ENCODE data around the gene KCTD16.

KCTD16 gene

DNA sequence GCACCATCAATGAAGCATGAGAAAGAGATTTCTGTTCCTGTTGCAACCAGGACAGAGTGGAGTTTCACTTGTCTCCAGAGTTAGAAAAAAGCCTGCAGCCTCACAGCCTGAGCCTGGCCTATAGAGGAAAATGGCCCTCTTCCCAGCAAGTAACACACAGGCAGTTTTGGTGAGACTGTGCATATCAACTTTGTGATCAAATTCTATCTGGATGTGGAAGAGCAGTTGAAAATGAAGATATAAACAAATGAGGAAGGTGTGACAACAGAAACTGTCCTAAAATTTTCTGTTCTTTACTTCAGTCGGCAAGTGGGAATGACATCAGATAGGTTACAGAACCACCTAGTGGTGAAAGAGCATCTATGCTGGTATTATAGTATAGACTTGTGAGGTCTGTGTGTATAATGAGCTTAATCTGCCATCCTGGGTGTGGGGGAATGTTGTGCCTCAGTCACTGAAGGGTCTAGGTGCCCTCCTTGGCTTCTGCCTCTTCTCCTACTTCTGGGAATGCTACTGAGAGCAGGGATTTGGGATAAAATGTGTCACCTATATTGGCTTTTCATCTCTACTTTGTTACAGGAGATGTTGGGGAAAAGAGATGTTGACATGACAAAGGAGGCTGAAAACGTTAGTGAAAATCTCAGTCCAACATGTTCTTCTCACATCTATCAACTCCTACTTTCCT, 28.4 kb upstream of the KCTD16 start:
- no peak overlapping the region for H3K4me3 Mint-ChIP-seq
- no peaks in the 10 kb centered on the region for H3K9me3 Mint-ChIP-seq
- no peak for DNase-seq
- H3K27ac Mint-ChIP-seq: no peak overlapping the region
- peaks cover 11% of the 10 kb centered on the region for H3K27me3 Mint-ChIP-seq
- peaks cover 3% of the 10 kb centered on the region for H3K4me1 Mint-ChIP-seq (ENCODE audit: low read depth)
- no peaks in the 10 kb centered on the region for H3K36me3 Mint-ChIP-seq (ENCODE audit: low read depth)

DNA sequence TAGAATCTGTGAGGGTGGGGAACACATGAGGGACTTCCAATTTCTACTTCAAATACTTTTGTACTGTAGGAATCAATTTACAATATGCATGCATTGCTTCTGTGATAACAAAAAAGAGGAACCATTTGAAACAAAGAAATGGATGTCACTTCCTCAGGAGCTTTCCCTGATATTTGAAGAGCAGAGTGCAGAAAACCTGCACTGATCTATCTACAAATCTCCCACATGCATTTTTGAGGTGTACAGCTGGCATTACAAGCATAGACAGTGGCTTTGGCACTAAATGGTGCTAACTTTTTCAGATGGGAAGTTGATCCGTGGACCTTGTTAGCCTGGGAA, 27.9 kb upstream of the KCTD16 start:
- H3K27me3 Mint-ChIP-seq: peaks cover 11% of the 10 kb centered on the region
- peaks cover 3% of the 10 kb centered on the region for H3K4me1 Mint-ChIP-seq (ENCODE audit: low read depth)
- no peak for DNase-seq
- H3K9me3 Mint-ChIP-seq: no peaks in the 10 kb centered on the region
- H3K4me3 Mint-ChIP-seq: no peak overlapping the region
- H3K27ac Mint-ChIP-seq: no peak overlapping the region
- no peaks in the 10 kb centered on the region for H3K36me3 Mint-ChIP-seq (ENCODE audit: low read depth)

DNA sequence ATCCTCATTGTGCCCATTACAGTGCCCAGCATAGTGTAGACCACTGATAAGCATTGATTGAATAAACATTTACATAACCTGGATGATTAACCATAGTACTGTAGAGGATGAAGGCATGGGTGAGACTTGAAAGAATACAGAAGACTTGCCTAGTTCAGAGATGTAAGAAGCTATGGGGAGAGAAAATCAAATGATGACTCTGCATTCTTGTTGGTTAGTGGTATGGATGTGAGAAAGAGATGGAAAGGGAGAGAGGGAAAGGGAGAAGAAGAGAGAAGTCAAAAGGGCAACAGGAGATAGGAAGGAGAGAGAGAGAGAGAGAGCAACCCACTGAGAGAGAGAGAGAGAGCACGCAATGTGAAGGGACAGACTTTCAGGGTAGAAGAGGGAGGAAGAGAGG, 27.0 kb upstream of the KCTD16 start:
- H3K36me3 Mint-ChIP-seq (ENCODE audit: low read depth): no peaks in the 10 kb centered on the region
- H3K4me3 Mint-ChIP-seq: no peak overlapping the region
- peaks cover 8% of the 10 kb centered on the region for H3K27me3 Mint-ChIP-seq
- no peak for DNase-seq
- peaks cover 3% of the 10 kb centered on the region for H3K4me1 Mint-ChIP-seq (ENCODE audit: low read depth)
- H3K9me3 Mint-ChIP-seq: no peaks in the 10 kb centered on the region
- H3K27ac Mint-ChIP-seq: no peak overlapping the region

DNA sequence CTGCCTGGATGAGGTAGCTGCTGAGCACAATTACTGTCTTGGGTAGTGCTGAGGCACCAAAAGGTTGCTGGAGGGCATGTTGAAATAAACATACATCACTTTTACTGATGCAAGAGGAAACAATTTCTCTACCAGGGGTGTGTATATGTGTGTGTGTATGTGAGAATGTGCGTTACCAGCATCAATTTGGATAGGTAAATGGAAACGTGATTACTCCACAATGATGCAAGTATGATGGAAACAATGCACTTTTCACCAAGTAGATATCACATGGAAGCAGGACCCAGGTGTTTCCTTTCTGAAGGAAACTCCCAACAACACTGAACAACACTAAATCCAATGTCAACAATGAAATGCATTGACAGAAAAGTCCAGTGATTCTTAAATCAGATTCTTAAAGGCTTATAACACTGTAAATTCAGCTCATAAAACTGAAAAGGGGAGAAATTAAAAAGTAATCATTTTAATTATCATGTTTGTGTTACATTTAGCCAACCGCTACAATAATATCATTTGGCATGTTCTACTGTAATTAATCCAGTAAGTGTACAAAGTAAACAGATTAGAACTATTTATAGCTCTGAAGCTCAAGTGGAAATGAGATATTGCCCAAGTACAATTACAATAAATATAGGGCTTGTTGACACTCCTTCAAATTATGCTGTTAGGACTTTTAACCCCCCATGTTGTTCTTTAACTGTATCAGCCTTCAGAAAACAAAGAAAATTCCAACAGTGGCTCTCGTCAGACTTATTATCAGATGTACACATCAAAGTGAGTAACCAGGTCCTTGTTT, 25.5 kb upstream of the KCTD16 start:
- H3K27ac Mint-ChIP-seq: no peak overlapping the region
- H3K4me3 Mint-ChIP-seq: no peak overlapping the region
- H3K27me3 Mint-ChIP-seq: peaks cover 8% of the 10 kb centered on the region
- peaks cover 3% of the 10 kb centered on the region for H3K4me1 Mint-ChIP-seq (ENCODE audit: low read depth)
- DNase-seq: no peak
- no peaks in the 10 kb centered on the region for H3K36me3 Mint-ChIP-seq (ENCODE audit: low read depth)
- H3K9me3 Mint-ChIP-seq: no peaks in the 10 kb centered on the region

DNA sequence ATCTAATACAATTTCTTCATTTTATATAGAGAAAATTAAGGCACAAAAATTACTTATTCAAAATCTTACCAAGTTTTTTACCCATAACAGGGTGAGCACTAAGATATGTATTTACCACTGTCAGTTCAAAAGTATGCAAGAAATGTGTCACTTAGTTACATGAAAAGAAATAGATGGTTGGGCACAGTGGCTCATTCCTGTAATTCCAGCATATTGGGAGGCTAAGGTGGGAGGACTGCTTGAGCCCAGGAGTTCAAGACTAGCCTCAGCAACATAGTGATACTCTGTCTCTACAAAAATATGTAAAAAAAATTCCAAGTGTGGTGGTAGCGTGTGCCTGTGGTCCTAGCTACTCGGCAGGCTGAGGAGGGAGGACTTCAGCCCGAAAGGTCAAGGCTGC, 19.6 kb upstream of the KCTD16 start:
- Mint-ChIP-seq H3K4me1 (ENCODE audit: low read depth) (no peaks in the 10 kb centered on the region), H3K36me3 (ENCODE audit: low read depth) (no peaks in the 10 kb centered on the region), H3K27ac (no peak overlapping the region), H3K4me3 (no peak overlapping the region), H3K9me3 (no peaks in the 10 kb centered on the region), H3K27me3 (no peaks in the 10 kb centered on the region)
- no peak for DNase-seq

DNA sequence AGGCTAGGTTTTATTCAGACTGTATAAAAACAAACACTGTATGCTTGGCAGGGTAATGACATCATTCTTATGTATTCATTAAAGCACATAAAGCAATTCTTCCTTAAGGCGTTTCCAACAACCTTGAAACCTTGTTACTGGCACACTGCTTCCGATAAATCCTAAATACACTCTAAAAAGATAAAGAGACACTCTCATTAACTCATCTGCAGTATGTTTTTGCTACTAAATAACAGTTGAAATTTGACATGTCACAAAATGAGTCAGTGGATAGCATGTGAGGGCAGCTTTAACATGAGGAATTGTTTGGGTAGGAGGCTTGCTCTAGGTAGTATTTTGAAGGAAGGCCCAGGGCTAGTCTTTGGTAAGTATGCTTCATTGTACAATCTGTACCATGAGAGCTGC, 13.9 kb upstream of the KCTD16 start:
- Mint-ChIP-seq H3K36me3 (ENCODE audit: low read depth) (peaks cover 38% of the 10 kb centered on the region), H3K4me3 (no peak overlapping the region), H3K27me3 (no peaks in the 10 kb centered on the region), H3K9me3 (no peaks in the 10 kb centered on the region), H3K4me1 (ENCODE audit: low read depth) (peaks cover 6% of the 10 kb centered on the region), H3K27ac (peak overlapping the region; percentile 57)
- no peak for DNase-seq

DNA sequence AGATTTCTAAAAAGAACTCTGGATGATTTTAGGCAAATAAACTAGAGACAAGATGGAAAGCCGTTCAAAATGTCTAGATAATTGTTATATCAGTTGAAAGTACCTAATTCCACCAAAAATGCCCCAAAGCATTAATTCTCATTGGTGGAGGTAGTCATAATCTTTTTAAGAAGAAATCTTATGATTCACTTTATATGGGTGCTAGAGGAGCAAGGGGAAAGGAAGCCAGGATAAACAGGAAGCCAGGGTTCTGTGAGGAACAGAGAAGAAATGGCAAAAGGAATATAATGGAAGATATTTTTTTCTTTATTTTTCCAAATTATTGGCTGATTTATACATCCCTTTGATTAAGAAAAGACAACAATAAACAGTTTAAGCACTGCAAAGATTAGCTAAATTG, 8.0 kb upstream of the KCTD16 start:
- DNase-seq: no peak
- H3K27ac Mint-ChIP-seq: peak overlapping the region; percentile 55
- peaks cover 89% of the 10 kb centered on the region for H3K36me3 Mint-ChIP-seq (ENCODE audit: low read depth)
- no peaks in the 10 kb centered on the region for H3K27me3 Mint-ChIP-seq
- H3K4me1 Mint-ChIP-seq (ENCODE audit: low read depth): peaks cover 20% of the 10 kb centered on the region
- no peak overlapping the region for H3K4me3 Mint-ChIP-seq
- H3K9me3 Mint-ChIP-seq: no peaks in the 10 kb centered on the region

DNA sequence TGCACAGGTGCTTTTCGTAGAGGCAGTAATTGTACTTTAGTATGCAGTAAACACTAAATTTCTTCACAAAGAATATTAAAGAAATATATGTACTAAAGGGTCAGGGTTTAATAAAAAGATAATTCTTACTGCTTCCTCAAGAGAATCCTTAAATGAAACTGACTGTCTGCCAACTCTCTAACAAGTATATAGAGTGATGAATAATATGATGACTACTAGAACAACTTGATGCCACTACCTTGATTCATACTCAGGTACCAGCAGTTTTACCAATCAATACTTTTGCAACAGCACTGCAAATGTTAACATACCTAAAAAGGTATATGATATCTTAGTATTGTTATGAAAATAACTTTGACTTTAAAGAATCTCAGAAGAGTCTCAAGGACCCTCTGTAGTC, 4.0 kb upstream of the KCTD16 start:
- Mint-ChIP-seq H3K36me3 (ENCODE audit: low read depth) (peaks cover 81% of the 10 kb centered on the region), H3K9me3 (peaks cover 2% of the 10 kb centered on the region), H3K4me1 (ENCODE audit: low read depth) (peaks cover 47% of the 10 kb centered on the region), H3K4me3 (no peak overlapping the region), H3K27me3 (no peaks in the 10 kb centered on the region), H3K27ac (no peak overlapping the region)
- no peak for DNase-seq

DNA sequence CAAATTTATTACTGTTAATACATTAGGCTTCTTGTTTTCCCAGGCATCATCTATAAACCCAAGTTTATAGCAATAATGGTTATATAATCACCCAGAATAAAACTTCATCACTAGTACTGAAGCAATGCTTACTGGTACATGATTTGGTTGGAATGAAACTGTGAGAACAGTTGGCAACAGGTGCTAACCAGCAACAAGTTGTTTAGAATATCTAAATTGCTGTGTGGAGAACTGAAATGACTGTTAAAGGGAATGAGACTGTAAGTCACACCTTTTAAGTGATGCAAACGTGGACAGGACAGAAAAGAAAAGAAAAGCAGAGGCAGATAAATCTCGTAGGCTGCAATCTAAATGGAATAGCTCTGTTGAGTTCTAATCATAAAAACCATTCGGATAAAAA, 2.7 kb upstream of the KCTD16 start:
- Mint-ChIP-seq H3K27ac (no peak overlapping the region), H3K27me3 (no peaks in the 10 kb centered on the region), H3K4me1 (ENCODE audit: low read depth) (peaks cover 43% of the 10 kb centered on the region), H3K4me3 (peak overlapping the region; percentile 92), H3K9me3 (peaks cover 2% of the 10 kb centered on the region), H3K36me3 (ENCODE audit: low read depth) (peaks cover 68% of the 10 kb centered on the region)
- DNase-seq: no peak

DNA sequence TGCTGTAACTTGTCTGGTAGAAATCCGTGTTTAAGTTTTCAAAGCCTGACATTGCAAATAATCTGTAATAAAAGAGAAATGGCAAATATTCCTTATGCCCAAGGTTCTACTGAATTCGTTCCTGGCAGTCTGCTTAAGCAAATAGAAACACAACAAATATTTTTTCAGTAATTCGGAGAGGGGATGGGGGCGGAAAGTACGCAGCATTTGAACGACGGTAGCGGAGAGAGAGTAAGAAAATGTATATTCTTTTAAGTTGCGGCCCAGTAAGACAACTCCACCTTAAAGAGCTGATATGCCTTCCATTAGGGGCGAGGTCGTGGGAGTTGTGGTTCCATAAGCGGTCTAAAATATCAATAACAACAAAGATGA, 783 bp upstream of the KCTD16 start:
- peaks cover 51% of the 10 kb centered on the region for H3K36me3 Mint-ChIP-seq (ENCODE audit: low read depth)
- H3K27me3 Mint-ChIP-seq: no peaks in the 10 kb centered on the region
- H3K4me3 Mint-ChIP-seq: peak overlapping the region; percentile 92
- DNase-seq: no peak
- H3K4me1 Mint-ChIP-seq (ENCODE audit: low read depth): peaks cover 43% of the 10 kb centered on the region
- H3K9me3 Mint-ChIP-seq: peaks cover 2% of the 10 kb centered on the region
- peak overlapping the region; percentile 96 for H3K27ac Mint-ChIP-seq

DNA sequence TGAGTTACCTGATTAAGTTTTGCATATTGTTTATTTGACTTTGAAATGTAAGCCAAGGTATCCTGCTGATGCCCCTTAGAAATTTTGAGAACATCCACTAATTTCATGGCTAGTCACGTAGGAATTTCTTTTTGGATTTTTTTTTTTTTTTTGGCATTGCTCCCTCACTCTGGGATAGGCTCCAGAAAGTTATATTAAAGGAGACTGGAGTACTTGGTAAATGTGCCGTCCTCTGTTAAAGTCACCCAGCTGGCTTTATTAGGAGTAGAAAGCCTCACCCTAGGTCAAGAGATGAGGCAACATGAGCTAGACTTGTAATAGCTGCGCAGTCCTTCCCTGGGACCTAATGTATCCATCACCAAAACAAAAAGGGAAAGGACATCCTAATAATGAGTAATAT, 3.1 kb downstream of the KCTD16 start:
- H3K4me1 Mint-ChIP-seq (ENCODE audit: low read depth): peaks cover 28% of the 10 kb centered on the region
- no peak overlapping the region for H3K27ac Mint-ChIP-seq
- H3K9me3 Mint-ChIP-seq: peaks cover 2% of the 10 kb centered on the region

DNA sequence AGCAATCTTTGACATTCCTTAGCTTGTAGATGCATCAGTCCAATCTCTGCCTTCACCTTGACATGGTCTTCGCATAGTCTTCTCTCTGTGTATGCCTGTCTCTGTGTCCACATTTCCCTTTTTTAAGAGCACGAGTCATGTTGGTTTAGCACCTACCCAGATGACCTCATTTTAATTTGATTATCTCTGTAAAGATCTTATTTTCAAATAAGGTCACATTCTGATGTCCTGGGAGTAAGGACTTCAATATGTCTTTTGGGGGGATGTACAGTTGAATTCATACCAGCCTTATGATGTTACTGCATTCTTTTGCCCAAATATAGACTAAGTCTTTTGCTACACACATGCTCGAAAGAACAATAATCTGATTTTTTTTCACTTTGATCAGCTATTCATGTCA, 6.9 kb downstream of the KCTD16 start:
- no peaks in the 10 kb centered on the region for H3K36me3 Mint-ChIP-seq (ENCODE audit: low read depth)
- no peak for DNase-seq

More for the DNA sequence above, 3.1 kb downstream of the KCTD16 start:
- no peaks in the 10 kb centered on the region for H3K27me3 Mint-ChIP-seq
- H3K4me3 Mint-ChIP-seq: no peak overlapping the region
- DNase-seq: no peak
- peaks cover 16% of the 10 kb centered on the region for H3K36me3 Mint-ChIP-seq (ENCODE audit: low read depth)

DNA sequence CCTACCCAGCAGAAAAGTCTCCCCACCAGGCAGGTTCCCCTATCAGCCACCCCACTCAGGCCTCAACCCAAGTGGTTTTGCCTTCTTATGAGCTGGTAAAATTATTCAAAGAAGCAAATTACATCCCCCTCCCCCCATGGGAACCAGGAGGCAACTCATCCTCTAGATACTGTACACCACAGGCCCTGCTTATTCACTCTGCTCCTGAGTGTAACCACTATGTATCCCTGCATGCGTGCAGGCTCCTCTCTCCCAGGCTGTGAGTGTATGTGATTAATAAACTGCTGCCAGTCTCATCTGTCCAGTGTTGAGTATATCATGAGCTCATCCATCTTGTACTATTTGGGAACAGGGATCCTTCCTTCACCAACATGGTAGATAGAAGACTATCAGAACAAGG, 8.6 kb downstream of the KCTD16 start:
- H3K4me1 Mint-ChIP-seq (ENCODE audit: low read depth): peaks cover 15% of the 10 kb centered on the region
- H3K27me3 Mint-ChIP-seq: no peaks in the 10 kb centered on the region
- H3K27ac Mint-ChIP-seq: no peak overlapping the region
- H3K9me3 Mint-ChIP-seq: no peaks in the 10 kb centered on the region
- H3K36me3 Mint-ChIP-seq (ENCODE audit: low read depth): no peaks in the 10 kb centered on the region
- no peak for DNase-seq
- no peak overlapping the region for H3K4me3 Mint-ChIP-seq

More for the DNA sequence above, 6.9 kb downstream of the KCTD16 start:
- H3K4me3 Mint-ChIP-seq: no peak overlapping the region
- H3K27ac Mint-ChIP-seq: no peak overlapping the region
- no peaks in the 10 kb centered on the region for H3K9me3 Mint-ChIP-seq
- no peaks in the 10 kb centered on the region for H3K27me3 Mint-ChIP-seq
- peaks cover 9% of the 10 kb centered on the region for H3K4me1 Mint-ChIP-seq (ENCODE audit: low read depth)

DNA sequence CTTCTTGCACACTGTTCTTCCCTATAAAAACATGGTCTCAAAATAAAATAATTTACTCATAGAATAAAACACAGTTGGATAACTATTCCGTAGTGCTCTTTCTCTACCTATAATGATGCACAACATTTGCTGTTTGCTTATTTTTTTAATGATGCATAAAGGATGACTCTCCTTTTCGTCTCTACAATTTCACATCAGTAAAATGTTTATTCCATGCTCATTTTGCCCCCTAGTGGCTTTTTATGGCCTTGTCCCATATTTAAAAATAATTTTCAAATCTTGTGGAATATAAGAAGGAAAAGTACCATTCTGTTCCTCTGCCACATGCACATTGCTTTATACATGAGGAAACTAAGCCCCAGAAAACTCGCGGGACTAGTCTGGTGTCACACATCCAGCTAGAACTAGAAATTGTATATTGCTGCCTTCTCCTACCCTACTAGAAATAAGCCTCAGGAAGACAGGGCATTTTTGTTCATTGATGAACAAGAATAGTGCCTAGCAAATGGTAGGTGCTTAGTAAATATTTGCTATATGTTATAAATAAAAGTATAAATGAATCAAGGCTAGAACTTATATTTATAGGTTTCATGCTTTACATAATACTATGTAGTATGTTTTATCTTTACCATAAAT, 12.7 kb downstream of the KCTD16 start:
- Mint-ChIP-seq H3K36me3 (ENCODE audit: low read depth) (no peaks in the 10 kb centered on the region), H3K4me1 (ENCODE audit: low read depth) (peaks cover 40% of the 10 kb centered on the region)

DNA sequence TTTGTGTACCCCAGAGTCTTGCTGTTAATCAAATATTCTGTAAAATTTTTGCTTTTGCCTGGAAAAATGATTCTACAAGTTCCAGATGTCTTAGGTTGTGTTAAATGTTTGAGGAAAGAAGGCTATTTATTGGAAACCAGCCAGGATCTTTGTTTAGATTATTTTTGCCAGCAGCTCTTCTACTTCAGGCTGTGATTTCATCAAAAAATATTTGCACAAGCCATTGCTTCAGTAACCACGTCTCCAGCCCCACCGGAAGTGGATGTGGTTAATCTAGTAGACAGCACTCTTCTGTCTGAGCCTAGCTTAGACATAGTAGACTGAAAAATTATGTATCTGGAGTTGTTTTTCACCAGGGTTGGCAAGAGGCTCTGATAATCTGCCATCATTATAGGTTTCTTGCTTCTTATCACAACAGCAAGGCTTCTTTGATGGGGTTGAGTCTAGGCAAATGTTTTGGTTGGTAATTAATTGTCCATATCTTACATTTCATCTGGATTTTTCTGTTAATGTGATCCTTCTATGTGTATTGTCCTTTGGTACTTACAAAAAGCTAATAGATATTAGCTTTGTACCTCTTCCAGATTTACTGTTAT, 17.1 kb downstream of the KCTD16 start:
- Mint-ChIP-seq H3K36me3 (ENCODE audit: low read depth) (no peaks in the 10 kb centered on the region), H3K4me3 (peak overlapping the region; percentile 20), H3K9me3 (no peaks in the 10 kb centered on the region), H3K4me1 (ENCODE audit: low read depth) (peaks cover 59% of the 10 kb centered on the region), H3K27ac (peak overlapping the region; percentile 94), H3K27me3 (no peaks in the 10 kb centered on the region)
- peak; percentile 61 for DNase-seq

More for the DNA sequence above, 12.7 kb downstream of the KCTD16 start:
- H3K27ac Mint-ChIP-seq: no peak overlapping the region
- no peaks in the 10 kb centered on the region for H3K9me3 Mint-ChIP-seq
- no peak overlapping the region for H3K4me3 Mint-ChIP-seq
- no peak for DNase-seq
- H3K27me3 Mint-ChIP-seq: no peaks in the 10 kb centered on the region

Data from activated T-cell treated with anti-CD3 and anti-CD28 coated beads, Interleukin-2, amount 50 U/mL, for 24 hours (primary cell).